ENCODE measurements around the gene PCDHGA8. TPM values are rescaled to one million over a fixed set of nuclear protein-coding genes. Genes with fewer than 3 reads are reported as not detected.

The PCDHGA8 gene
- polyA plus RNA-seq (2013, experiment 1 of 2): 0.35 TPM
- polyA plus RNA-seq (2013, experiment 2 of 2): 0.37 TPM

GRCh38 chr5:141392429-141393198, at the start of gene PCDHGA8:
PCDHGA8 (plus strand) TSS chr5:141392633; CDS start chr5:141392814, 181 bp downstream.
- Histone ChIP-seq H3K14ac (ENCODE audit: low read length in 2 of 2) (no peak within 1 kb of the TSS), H2AK5ac (ENCODE audit: low read length, severe bottlenecking) (no peak within 1 kb of the TSS), H2AFZ (ENCODE audit: low read depth, low read length) (no peak within 1 kb of the TSS), H3K27me3 (ENCODE audit: control insufficient read depth in 1 of 2, insufficient read depth in 1 of 2, low read length in 2 of 2) (no peaks in the 10 kb centered on the region), H2BK120ac (ENCODE audit: low read depth, low read length) (no peak within 1 kb of the TSS), H3K23ac (ENCODE audit: low read length in 2 of 2) (no peak within 1 kb of the TSS), H3K9ac (ENCODE audit: low read length) (no peak within 1 kb of the TSS), H4K8ac (ENCODE audit: low read length) (no peak within 1 kb of the TSS), H2BK5ac (ENCODE audit: low read depth, low read length, poor library complexity, severe bottlenecking) (no peak within 1 kb of the TSS), H4K91ac (ENCODE audit: low read length) (no peak within 1 kb of the TSS), H3K79me1 (replicated peaks; ENCODE audit: low read length, poor library complexity, severe bottlenecking) (peaks cover 25% of the 10 kb centered on the region), H2BK12ac (ENCODE audit: low read length in 2 of 2) (no peak within 1 kb of the TSS), H3K4me3 (ENCODE audit: insufficient read depth in 1 of 2, low read depth in 1 of 2, low read length in 2 of 2) (peak within 1 kb of the TSS in 1 of 2 experiments; percentile 61), H3K18ac (ENCODE audit: low read depth in 1 of 2, low read length in 2 of 2) (no peak within 1 kb of the TSS), H3K4me2 (ENCODE audit: low read length, poor library complexity, severe bottlenecking) (peak within 1 kb of the TSS; percentile 25), H3K4me1 (ENCODE audit: control insufficient read depth, insufficient read depth, low read depth, low read length) (peaks cover 3% of the 10 kb centered on the region), H3K27ac (ENCODE audit: low read length, poor library complexity, severe bottlenecking) (no peak within 1 kb of the TSS), H2BK15ac (ENCODE audit: low read depth, poor library complexity, severe bottlenecking) (no peak within 1 kb of the TSS), H3K9me3 (ENCODE audit: control insufficient read depth, low read length) (peaks cover 68% of the 10 kb centered on the region), H3K36me3 (ENCODE audit: control insufficient read depth in 1 of 2, insufficient read depth in 2 of 2, low read depth in 1 of 2, low read length in 2 of 2) (peaks cover 0 to 32% of the 10 kb centered on the region in 2 experiments), H3K4ac (ENCODE audit: low read depth in 1 of 2, low read length in 2 of 2) (no peak within 1 kb of the TSS)
- DNase-seq: no peak
- WGBS: 96% methylated on average over 37 of the region's 38 CpGs

GRCh38 chr5:141342773-141343172, 49.7 kb upstream of the PCDHGA8 start:
- H3K18ac ChIP-seq (ENCODE audit: low read depth in 1 of 2, low read length in 2 of 2): no peak overlapping the region
- no peak overlapping the region for H2BK15ac ChIP-seq (ENCODE audit: low read depth, poor library complexity, severe bottlenecking)
- H4K8ac ChIP-seq (ENCODE audit: low read length): no peak overlapping the region
- no peak overlapping the region for H3K27ac ChIP-seq (ENCODE audit: low read length, poor library complexity, severe bottlenecking)
- no peak overlapping the region for H2BK120ac ChIP-seq (ENCODE audit: low read depth, low read length)
- no peak overlapping the region for H3K4me3 ChIP-seq (ENCODE audit: insufficient read depth in 1 of 2, low read depth in 1 of 2, low read length in 2 of 2)
- no peak overlapping the region for H3K4me2 ChIP-seq (ENCODE audit: low read length, poor library complexity, severe bottlenecking)
- no peak overlapping the region for H3K14ac ChIP-seq (ENCODE audit: low read length in 2 of 2)
- 0% methylated on average over 1 of the region's 1 CpG for WGBS
- H3K36me3 ChIP-seq (ENCODE audit: control insufficient read depth in 1 of 2, insufficient read depth in 2 of 2, low read depth in 1 of 2, low read length in 2 of 2): no peaks in the 10 kb centered on the region
- H3K79me1 ChIP-seq (replicated peaks; ENCODE audit: low read length, poor library complexity, severe bottlenecking): no peaks in the 10 kb centered on the region
- no peak overlapping the region for H3K4ac ChIP-seq (ENCODE audit: low read depth in 1 of 2, low read length in 2 of 2)
- no peaks in the 10 kb centered on the region for H3K4me1 ChIP-seq (ENCODE audit: control insufficient read depth, insufficient read depth, low read depth, low read length)
- H3K9ac ChIP-seq (ENCODE audit: low read length): no peak overlapping the region
- H3K9me3 ChIP-seq (ENCODE audit: control insufficient read depth, low read length): peaks cover 60% of the 10 kb centered on the region
- no peak overlapping the region for H2AFZ ChIP-seq (ENCODE audit: low read depth, low read length)
- H2BK5ac ChIP-seq (ENCODE audit: low read depth, low read length, poor library complexity, severe bottlenecking): no peak overlapping the region
- H4K91ac ChIP-seq (ENCODE audit: low read length): no peak overlapping the region
- H3K27me3 ChIP-seq (ENCODE audit: control insufficient read depth in 1 of 2, insufficient read depth in 1 of 2, low read length in 2 of 2): no peaks in the 10 kb centered on the region
- H2BK12ac ChIP-seq (ENCODE audit: low read length in 2 of 2): no peak overlapping the region
- H3K23ac ChIP-seq (ENCODE audit: low read length in 2 of 2): no peak overlapping the region
- DNase-seq: no peak
- no peak overlapping the region for H2AK5ac ChIP-seq (ENCODE audit: low read length, severe bottlenecking)

GRCh38 chr5:141343242-141343952, 49.0 kb upstream of the PCDHGA8 start, which contains the start of gene PCDHGA3:
PCDHGA3 (plus strand) TSS chr5:141343829; CDS start chr5:141344034, 205 bp downstream.
- H3K79me1 ChIP-seq (replicated peaks; ENCODE audit: low read length, poor library complexity, severe bottlenecking): no peaks in the 10 kb centered on the region
- H2BK15ac ChIP-seq (ENCODE audit: low read depth, poor library complexity, severe bottlenecking): no peak within 1 kb of the TSS
- H3K4me3 ChIP-seq (ENCODE audit: insufficient read depth in 1 of 2, low read depth in 1 of 2, low read length in 2 of 2): peak within 1 kb of the TSS in 1 of 2 experiments; percentile 71

GRCh38 chr5:141343953-141344463, 48.4 kb upstream of the PCDHGA8 start:
- Histone ChIP-seq H3K36me3 (ENCODE audit: control insufficient read depth in 1 of 2, insufficient read depth in 2 of 2, low read depth in 1 of 2, low read length in 2 of 2) (no peaks in the 10 kb centered on the region), H3K27me3 (ENCODE audit: control insufficient read depth in 1 of 2, insufficient read depth in 1 of 2, low read length in 2 of 2) (no peaks in the 10 kb centered on the region), H3K23ac (ENCODE audit: low read length in 2 of 2) (no peak overlapping the region), H3K9ac (ENCODE audit: low read length) (peak overlapping the region; percentile 79), H3K4me3 (ENCODE audit: insufficient read depth in 1 of 2, low read depth in 1 of 2, low read length in 2 of 2) (peak overlapping the region in 1 of 2 experiments; percentile 71), H3K27ac (ENCODE audit: low read length, poor library complexity, severe bottlenecking) (no peak overlapping the region), H4K91ac (ENCODE audit: low read length) (no peak overlapping the region), H2AK5ac (ENCODE audit: low read length, severe bottlenecking) (no peak overlapping the region), H3K79me1 (replicated peaks; ENCODE audit: low read length, poor library complexity, severe bottlenecking) (no peaks in the 10 kb centered on the region), H2AFZ (ENCODE audit: low read depth, low read length) (no peak overlapping the region), H3K4me1 (ENCODE audit: control insufficient read depth, insufficient read depth, low read depth, low read length) (no peaks in the 10 kb centered on the region), H4K8ac (ENCODE audit: low read length) (no peak overlapping the region), H2BK5ac (ENCODE audit: low read depth, low read length, poor library complexity, severe bottlenecking) (no peak overlapping the region), H2BK15ac (ENCODE audit: low read depth, poor library complexity, severe bottlenecking) (no peak overlapping the region), H3K18ac (ENCODE audit: low read depth in 1 of 2, low read length in 2 of 2) (no peak overlapping the region), H2BK12ac (ENCODE audit: low read length in 2 of 2) (no peak overlapping the region), H3K4ac (ENCODE audit: low read depth in 1 of 2, low read length in 2 of 2) (no peak overlapping the region), H3K9me3 (ENCODE audit: control insufficient read depth, low read length) (peaks cover 58% of the 10 kb centered on the region), H2BK120ac (ENCODE audit: low read depth, low read length) (no peak overlapping the region), H3K14ac (ENCODE audit: low read length in 2 of 2) (no peak overlapping the region), H3K4me2 (ENCODE audit: low read length, poor library complexity, severe bottlenecking) (no peak overlapping the region)
- 94% methylated on average over 26 of the region's 31 CpGs for WGBS
- DNase-seq: no peak

More at GRCh38 chr5:141343242-141343952, 49.0 kb upstream of the PCDHGA8 start, which contains the start of gene PCDHGA3:
- Histone ChIP-seq H3K23ac (ENCODE audit: low read length in 2 of 2) (no peak within 1 kb of the TSS), H3K4me2 (ENCODE audit: low read length, poor library complexity, severe bottlenecking) (no peak within 1 kb of the TSS), H3K4ac (ENCODE audit: low read depth in 1 of 2, low read length in 2 of 2) (no peak within 1 kb of the TSS), H3K4me1 (ENCODE audit: control insufficient read depth, insufficient read depth, low read depth, low read length) (no peaks in the 10 kb centered on the region), H3K27ac (ENCODE audit: low read length, poor library complexity, severe bottlenecking) (no peak within 1 kb of the TSS), H2BK120ac (ENCODE audit: low read depth, low read length) (no peak within 1 kb of the TSS), H4K91ac (ENCODE audit: low read length) (no peak within 1 kb of the TSS), H2BK12ac (ENCODE audit: low read length in 2 of 2) (no peak within 1 kb of the TSS), H2BK5ac (ENCODE audit: low read depth, low read length, poor library complexity, severe bottlenecking) (no peak within 1 kb of the TSS), H4K8ac (ENCODE audit: low read length) (no peak within 1 kb of the TSS), H3K9me3 (ENCODE audit: control insufficient read depth, low read length) (peaks cover 56% of the 10 kb centered on the region), H3K18ac (ENCODE audit: low read depth in 1 of 2, low read length in 2 of 2) (no peak within 1 kb of the TSS), H3K36me3 (ENCODE audit: control insufficient read depth in 1 of 2, insufficient read depth in 2 of 2, low read depth in 1 of 2, low read length in 2 of 2) (no peaks in the 10 kb centered on the region), H3K27me3 (ENCODE audit: control insufficient read depth in 1 of 2, insufficient read depth in 1 of 2, low read length in 2 of 2) (no peaks in the 10 kb centered on the region), H2AK5ac (ENCODE audit: low read length, severe bottlenecking) (no peak within 1 kb of the TSS), H3K9ac (ENCODE audit: low read length) (peak within 1 kb of the TSS; percentile 79), H2AFZ (ENCODE audit: low read depth, low read length) (no peak within 1 kb of the TSS), H3K14ac (ENCODE audit: low read length in 2 of 2) (no peak within 1 kb of the TSS)
- WGBS: 67% methylated on average over 7 of the region's 9 CpGs
- no peak for DNase-seq

Data from mesenchymal stem cell (in vitro differentiated cells and primary cell).